GM18909 (cell line): ENCODE data around the gene TJP3.
"Not testable (repeated sequence)": the region's sequence is repeated elsewhere in the genome, so short reads cannot be mapped to it uniquely, and the experiment has no call there.

Source experiments
- ATAC-seq: cut with Tn5 transposase; IDR thresholded peaks from one replicate; pipeline ENCODE4 v1.9.1; 2021; ENCODE audit warnings: mild to moderate bottlenecking; ENCODE audit not compliant: unreplicated experiment, poor library complexity

The TJP3 gene, protein sequence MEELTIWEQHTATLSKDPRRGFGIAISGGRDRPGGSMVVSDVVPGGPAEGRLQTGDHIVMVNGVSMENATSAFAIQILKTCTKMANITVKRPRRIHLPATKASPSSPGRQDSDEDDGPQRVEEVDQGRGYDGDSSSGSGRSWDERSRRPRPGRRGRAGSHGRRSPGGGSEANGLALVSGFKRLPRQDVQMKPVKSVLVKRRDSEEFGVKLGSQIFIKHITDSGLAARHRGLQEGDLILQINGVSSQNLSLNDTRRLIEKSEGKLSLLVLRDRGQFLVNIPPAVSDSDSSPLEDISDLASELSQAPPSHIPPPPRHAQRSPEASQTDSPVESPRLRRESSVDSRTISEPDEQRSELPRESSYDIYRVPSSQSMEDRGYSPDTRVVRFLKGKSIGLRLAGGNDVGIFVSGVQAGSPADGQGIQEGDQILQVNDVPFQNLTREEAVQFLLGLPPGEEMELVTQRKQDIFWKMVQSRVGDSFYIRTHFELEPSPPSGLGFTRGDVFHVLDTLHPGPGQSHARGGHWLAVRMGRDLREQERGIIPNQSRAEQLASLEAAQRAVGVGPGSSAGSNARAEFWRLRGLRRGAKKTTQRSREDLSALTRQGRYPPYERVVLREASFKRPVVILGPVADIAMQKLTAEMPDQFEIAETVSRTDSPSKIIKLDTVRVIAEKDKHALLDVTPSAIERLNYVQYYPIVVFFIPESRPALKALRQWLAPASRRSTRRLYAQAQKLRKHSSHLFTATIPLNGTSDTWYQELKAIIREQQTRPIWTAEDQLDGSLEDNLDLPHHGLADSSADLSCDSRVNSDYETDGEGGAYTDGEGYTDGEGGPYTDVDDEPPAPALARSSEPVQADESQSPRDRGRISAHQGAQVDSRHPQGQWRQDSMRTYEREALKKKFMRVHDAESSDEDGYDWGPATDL

DNA sequence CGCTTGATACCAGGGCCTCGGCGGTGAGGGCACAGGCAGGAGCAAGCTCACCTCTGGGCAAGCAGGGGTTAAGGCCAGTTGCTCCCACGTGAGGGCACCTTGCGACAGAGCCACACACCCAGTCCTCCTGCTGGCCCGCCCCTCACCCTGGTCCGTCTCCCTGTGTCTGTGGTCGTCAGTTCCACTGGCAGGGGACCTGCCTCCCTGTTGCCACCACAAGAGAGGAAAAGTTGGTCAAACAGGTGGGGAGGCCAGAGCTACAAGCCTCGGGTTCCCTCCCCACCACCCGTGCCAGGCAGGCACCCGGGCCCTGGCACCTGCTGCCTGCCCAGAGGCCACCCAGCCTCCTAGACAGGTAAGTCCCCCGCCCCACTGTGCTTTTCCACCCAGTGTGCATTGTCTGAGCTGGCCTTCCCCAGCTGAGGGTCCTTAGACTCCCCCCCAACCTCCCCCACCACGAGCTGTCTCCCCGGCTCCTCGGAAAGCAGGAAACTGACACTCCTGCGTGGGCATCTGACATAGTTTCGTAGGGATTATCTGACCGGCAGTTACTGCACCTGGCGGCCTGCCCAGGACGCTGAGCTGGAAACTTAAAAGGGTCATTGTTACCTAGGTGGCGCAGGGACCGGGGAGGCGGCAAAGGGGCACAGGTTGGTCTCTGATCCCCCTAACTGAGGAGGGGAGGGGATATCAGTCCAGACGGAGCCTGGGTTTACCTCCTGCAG lies at the start of gene TJP3:
TJP3 (plus strand) TSS at position 178 of the 725 bp plus-strand sequence. CDS start 20,049 bp downstream, outside the sequence.
- no peak for ATAC-seq

DNA sequence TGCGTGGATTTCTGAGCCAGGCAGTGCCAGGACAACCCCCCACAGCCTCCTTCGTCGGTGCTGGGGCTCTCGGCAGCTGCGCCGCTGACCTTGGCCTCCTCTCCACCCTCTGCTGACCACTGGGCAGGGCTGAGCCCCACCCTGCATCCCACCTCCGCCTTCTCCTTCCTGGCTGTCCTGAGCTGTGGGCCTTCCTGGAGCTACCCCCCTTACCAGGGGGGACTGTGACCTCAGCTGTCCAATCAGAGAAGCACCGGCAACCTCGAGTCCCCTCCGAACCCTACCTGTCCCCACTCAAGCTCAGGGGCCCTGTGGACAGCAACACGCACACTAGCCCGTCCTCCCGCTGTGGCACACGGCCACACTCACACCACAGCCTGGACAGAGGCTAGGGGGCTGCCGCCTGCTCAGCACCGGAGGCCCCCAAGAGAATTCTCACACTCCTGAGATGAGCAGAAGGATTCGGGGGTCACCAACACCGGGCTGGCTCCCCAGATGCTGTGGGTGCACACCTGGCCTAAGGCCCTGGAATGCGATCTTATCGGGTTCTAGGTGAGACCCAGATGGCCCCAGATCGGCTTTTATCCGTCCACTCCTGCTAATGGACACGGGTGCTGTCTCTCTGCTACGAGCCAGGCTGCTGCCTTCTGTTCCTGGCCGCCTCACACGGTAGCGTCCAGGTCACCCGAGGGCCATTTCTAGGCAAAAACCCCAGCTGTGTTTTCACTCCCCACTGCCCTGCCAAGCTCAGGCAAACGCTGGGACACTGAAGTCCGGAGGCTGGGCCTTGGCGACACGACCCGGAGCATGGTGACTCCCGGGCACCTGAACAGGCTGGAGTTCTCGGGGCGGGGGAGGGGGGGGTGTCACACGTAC lies 49.1 kb upstream of the TJP3 start:
- ATAC-seq: no peak

DNA sequence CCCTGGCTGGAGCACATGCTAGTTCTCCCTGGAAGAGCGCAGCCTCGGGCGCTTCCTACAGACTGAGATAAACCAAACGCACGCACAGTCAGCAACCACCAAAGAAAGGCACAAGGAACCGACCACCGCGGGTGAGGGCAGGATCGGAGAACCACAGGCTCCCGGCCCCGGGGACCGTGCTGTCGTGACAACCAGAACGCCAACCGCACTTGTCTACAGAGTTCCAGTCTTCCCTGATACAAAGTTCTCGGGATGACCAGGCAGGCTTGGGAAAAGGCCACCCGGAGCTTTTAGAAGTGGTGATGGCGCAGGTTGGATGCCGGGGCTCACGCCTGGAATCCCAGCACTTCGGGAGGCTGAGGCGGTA lies 48.5 kb upstream of the TJP3 start:
- no peak for ATAC-seq

DNA sequence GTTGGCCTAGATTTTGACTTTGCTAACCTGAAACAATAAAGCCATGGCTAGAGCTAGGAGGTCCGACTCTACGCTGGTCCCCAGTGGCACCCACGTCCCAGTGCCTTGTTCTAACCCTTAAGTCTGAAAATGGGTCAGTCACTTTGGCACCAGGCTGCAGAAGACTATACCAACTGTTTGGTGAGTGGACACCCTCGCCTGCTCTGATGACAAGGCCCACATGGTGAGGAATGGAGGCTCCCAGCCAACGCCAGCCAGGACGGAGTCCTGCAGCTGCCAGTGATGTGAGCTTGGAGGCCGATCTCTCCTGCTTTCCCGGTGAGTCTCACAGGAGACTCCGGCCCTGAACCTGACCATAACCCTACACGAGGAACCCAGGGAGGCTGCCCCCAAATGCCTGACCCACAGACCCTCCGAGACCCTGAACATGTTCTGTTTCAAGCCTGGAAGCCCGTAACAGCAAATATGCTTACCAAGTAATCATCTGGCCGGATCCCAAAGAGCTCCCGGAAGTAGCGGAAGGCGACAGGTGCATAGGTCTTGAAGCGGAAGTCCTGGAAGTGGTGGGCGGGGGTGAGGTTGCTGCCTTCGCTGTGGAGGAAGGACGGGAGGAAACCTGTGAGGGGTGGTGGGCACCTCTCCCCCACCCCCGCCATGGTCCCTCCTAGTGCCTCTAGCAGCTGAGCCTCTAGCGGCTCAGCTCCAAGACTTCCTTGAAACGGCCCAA lies 47.5 kb upstream of the TJP3 start:
- no peak for ATAC-seq

DNA sequence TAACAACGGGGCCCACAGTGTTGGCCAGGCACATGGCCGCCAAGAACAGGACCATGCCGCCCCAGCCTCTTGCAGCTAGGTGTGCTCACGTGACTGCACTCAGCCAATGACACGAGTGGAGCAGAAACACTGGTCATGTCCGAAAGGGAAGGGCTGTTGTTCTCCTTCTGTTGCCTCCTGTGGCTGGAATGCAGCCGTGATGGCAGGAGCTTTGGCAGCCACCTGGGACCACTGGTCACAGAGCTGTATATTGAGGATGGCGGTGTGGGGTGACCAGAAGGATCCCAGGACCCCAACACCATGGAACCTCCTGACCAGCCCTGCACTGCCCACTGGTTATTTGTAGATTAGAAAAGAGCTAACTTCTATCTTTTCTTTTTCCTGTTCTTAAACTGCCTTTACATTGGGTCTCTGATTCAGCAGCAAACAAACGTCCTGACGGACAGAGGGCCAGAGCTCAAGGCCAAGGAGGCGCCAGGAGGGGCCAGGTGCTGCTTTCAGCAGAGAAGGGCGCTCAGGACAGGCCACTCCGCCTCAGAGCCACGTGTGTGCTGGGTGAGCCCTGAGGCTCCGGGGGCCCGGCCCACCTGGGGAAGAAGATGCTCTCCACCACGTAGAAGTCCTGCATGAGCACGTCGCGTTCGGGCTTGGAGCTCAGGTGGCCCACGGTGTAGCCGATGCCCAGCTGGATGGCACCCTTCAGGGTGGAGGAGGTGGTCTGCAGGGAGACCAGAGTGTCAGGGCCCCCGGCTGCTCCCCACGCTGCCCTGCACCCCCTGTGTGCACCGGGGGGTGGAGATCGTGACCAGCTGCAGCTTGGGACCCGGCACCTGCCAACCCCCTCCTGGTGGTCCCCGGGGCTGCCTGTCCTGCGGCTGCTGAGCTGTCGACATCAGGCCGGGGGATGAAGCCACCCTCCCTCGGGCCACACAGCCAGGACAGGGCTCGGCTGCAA lies 46.6 kb upstream of the TJP3 start:
- no peak for ATAC-seq

DNA sequence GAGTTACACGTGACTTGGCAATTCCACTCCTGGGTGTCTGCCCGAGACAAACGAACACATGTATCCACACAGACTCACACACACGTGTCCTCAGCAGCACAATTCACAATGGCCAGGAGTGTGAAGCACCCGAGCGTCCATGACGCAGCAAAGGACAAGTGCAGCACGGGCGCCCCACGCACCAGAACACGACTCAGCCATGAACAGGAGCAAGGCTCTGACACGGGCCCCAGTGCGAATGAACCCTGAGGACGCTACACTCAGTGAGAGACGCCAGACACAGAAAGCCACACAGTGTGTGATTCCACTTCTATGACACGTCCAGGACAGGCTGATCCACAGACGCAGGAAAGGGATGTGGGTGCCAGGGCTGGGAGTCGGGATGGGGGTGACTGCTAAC lies 44.3 kb upstream of the TJP3 start:
- no peak for ATAC-seq

DNA sequence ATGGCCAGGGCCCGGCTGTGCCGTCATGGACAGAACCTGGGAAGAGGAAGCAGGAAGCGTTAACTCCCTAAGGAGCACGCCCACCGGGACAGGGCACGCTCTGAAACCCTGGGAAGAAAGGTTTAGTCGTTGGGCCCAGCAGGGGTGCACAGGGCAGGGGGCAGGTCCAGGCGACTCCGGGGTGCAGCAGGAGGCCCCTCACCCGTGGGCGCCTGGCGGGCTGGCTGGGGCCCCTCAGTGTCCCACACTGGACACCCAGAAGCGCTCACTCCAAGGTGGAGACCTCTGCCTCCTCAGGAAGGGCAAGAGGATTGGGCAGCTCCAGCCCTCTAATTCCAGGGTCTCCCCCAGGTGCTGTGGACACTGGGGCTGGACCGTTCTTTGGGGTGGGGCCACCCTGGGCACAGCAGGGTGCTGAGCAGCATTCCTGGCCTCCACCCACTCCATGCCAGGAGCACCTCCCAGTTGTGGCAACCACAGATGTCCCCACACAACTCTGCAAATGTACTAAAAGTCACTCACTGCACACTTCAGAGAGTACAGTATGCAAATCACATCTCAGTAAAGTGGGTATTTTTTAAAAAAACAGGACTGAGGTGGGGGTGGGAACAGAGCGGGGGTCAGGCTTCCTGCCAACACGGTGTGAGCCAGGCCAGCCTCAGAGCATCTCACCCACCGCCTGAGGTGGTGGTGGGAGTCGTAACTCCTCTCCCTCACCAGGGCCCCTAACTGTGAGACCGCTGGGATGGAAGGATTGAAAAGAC lies 43.1 kb upstream of the TJP3 start:
- ATAC-seq: no peak

DNA sequence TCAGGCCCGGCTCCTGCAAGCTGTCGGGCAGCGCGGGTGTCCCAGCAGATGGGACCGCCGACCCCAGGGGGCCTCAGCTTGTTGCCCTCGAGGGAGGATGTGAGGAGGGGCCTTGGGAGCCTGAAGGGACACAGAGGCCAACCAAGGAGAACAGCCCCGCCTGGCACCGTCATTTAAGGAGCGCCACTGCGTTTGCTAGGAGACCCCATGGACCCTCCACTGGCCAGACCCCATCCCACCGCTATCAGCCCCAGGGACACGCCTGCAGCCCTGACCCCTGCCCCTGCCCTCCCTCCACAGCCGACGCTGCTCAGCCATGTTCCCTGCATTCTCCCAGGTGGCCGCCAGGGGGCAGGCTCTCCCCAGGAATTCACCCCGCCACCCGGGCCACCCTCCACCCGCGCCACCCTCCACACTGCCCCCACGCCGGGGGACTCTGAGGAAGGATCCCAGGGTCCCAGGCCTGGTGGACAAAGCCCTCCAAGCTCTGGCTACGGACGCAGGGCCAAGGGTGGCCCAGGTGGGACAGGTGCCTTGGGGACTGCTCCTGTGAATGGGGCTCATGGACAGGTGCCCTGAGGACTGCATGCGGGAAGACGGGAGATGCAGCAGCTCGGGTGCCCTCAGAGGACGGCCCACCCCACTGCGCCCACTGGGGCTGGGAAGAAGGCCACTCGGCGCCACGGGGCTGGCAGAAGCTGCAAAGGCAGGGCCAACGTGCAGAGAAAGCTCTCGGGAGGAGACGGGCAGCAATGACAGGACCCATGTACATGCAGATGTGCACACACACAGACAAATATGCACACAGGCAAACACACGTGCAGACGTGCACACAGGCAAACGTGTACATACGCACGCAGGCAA lies 42.3 kb upstream of the TJP3 start:
- ATAC-seq: peak; percentile 40

DNA sequence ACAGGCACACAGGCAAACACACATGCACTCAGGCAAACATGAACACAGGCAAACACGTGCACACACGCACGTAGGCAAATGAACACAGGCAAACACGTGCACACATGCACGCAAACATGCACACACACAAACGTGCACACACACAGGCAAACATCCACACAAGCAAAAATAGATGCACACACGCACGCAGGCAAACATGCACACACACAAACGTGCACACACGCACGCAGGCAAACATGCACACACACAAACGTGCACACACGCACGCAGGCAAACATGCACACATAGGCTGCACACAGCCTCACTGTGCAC lies 41.7 kb upstream of the TJP3 start:
- ATAC-seq: not testable (repeated sequence)

DNA sequence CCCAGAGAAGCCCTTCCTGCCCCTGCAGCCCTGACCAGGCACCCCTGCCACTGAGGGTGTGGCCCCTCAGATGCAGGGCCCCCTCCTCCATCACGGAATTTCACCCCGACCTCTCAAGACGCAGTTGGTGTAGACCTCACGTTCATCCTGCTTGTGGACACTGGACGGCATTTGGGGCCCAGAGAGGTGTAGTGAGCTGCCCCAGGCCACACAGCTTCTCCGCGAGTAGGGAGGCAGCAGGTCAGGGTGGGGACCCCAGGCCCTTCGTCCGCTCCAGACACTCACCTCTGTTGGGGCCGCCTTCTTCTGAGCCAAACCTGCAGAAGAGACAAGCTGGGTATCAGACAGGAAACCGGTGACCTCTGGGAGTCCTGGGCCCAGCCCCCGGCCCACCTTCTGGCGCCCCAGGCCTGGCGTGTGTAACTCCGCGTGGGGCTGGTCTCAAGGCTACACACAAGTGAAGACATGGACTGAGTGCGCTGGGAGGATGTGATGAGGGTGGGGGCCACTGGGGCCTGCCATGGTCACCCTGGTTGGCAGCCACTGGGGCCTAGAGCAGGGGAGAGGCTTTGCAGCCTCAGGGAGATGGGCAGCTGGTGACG lies 41.0 kb upstream of the TJP3 start:
- ATAC-seq: no peak

DNA sequence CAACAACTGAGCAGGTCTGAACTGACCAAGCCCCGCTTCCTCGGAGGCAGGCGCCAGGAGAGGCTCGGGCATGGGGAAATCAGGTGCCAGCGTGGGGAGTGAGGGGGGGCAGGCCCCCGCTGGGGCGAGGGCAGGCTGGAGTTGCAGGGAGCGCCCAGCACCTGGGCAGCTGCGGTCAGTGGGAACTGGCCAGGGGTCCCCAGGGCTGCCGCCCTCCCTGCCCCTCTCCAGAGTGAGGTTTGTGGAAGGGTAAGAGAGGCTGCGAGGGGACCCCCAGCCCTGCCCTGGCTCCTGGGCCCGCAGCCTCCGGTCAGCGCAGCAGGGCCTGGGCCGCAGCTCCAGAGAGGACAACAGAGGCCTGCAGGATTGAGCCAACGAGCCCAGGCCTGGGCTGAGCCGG lies 40.4 kb upstream of the TJP3 start:
- ATAC-seq: no peak

DNA sequence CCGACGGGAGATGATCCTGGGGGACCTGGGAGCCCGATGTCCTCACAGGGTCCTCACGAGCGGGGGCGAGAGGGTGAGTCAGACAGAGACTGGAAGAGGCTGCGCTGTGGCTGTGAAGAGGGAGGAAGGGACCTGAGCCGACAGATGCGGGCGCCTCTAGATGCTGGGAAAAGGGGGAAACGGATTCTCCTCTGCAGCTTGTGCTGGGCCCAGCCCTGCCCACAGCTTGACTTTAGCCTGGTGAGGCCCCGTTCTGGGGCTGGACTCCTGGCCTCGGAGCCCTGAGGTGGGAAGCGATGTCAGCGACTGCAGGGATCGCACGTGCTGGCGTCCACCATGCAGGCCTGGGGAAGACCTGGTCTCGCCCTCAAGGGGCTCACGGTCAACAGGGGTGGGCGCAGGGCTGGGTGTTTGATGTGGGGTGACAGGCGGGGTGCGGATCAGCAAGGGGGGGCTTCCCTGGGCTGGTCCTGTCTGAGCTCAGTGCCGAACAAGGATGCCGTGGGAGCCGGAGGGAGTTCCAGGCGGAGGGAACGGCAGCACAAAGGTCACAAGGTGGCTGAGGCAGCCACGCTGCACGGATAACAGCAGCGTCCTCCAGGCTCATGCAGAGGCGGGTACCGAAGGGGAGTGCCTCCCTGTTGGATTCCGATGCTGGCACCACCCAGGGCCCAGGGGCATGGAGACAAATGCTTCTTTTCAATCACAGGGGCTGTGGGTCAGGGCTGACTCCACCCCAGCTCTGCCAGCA lies 39.7 kb upstream of the TJP3 start:
- ATAC-seq: no peak

DNA sequence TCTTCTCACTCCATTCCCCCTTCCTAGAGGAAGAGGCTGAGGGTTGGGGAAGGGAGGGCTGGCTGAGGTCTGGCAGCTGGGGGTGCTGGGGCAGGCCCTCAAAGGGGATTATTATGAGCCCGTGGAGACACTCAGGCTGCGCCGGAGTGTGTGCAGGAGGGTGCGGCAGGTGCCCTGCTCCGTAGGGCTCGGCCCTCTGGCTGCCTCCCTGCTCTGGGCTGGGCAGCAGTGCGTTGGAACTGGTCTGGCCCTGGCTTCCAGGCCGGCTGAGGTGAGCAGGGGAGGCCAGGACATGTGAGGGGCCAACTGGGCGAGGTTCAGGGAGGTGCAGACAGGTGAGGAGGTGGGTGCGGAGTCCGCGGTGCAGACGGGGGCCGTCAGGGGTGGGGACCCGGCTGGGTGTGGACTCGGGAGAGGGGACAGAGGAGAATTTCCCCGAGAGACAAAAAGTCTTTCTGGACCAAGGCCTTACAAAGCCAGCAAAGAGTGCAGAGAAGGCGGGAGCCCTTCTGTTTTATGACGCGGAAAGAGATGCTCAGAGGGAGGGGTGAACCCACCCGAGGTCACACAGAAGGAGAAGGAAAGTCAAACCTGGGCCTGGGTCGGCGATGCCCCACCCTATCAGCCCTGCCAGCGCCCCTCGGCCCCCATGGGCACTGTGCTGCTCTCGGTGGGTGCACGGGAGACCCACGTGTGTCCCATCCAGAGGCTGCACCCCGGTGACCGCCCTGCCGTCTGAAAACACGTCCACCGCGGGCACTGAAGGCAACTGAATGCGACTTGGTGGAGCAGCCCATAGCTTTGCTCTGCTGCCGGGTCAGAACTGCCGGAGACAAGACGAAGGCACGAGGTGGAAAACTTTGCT lies 38.9 kb upstream of the TJP3 start:
- ATAC-seq: no peak

DNA sequence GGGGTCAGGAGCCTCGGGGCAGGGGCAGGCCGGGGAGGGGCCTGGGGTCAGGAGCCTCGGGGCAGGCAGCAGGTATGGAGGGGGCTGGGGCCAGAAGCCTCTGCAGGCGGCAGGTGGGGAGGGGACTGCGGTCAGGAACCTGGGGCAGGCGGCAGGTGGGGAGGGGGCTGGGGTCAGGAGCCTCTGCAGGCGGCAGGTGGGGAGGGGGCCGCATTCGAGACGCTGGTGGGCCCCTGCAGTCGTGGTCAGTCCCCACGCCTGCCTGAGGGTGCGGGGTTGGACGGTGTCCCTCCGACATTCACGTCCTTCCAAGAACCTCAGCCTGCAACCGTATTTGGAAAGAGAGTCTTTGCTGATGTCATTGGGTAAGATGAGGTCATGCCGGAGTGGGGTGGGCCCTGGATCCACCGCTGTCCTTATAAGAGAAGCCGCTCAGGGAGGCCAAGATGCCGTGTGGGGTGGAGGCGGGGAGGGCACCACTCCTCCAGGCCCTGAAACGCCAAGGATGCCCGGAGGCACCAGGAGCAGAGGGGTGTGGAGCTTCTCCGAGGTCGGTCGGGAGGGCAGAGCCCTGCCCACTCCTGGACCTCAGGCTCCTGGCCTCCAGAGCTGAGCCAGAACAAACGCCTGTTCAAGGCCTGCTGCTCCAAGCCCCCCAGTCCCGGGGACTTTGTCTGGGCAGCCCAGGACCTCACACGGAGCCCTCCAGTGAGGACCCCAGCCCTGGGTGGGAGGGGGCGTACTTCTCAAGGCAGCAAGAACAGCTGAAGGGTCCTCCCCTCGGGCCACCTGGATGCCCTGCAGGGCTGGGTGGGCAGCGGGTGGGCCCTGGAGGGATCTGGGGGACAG lies 38.0 kb upstream of the TJP3 start:
- no peak for ATAC-seq
